Activated CD8-positive, alpha-beta memory T cell treated with anti-CD3 and anti-CD28 coated beads for 24 hours (primary cell): ENCODE measurements around the gene GOSR2.
"Not testable (repeated sequence)": the region's sequence is repeated elsewhere in the genome, so short reads cannot be mapped to it uniquely, and the experiment has no call there.

Source experiments
- DNase-seq: peaks from one replicate; pipeline ENCODE4 v3.0.0-alpha.2; 2020

Gene GOSR2

DNA sequence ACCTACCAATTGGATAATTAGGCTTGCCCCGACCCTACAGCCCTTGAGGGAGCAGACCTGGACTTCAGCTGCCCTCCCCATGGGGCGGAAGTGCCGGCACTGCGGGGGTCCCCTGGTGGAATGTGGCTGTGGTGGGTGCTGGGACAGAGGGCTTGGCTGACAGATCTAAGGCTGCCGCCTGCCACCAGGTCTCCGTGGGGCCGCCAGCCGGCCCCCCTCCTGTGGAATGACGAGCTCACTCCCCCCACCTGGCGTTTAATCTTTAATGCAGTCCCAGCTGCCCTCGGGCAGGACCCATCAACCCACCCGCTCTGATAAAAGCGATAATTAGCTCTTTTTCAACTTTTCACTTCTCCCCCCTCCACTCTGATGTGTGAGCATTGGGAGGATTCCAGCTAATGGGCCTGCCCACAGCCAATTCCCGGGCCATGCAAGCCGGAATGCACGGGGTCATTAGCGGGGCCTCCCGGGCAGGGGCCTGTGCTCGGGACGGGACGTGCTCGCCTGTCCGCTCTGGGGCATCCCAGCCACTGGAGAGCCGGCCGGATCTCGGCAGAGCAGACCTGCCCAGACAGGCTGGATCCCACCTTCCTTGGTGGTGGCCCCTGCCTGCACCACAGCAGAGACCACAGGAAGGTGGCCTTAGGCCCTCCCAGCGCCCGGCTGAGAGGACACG lies 28.3 kb upstream of the GOSR2 start:
- no peak for DNase-seq

DNA sequence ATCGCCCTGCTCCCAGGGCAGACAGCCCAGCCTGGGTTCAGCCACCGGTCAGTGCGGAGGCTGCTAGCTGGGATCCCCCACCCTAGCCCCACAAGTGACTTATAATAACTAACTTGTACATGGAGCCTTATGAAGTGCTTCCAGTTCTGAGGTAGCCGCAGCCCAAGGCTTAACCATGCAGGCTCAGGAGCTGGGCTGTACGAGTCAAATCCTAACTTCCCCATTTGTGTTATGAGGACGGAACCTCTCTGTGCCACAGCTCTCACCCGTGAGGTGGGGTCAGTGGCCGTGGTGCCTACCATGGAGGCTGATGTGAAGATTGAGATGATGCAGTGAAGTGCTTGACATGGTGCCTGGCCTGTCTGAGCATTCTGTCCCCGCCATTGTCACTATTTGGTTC lies 27.8 kb upstream of the GOSR2 start:
- DNase-seq, result no peak

DNA sequence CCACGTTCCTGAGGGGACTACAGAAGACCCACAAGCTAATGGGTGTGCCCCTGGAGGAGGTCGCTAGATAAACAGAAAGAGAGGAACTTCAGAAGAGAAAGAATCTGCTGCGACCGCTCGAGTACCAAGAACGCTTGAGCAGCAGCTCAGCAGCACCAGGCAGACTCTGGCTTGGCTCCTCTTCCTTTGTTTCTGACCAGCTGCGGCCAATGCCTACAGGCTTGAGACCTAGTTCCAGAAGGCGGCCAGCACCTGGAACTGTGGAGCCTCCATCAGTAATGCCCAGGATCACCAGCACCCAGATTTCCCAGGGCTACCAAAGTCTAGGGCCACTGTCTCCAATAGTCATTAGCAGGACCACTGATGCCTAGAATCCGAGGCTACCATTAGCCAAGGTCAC lies 26.0 kb upstream of the GOSR2 start:
- DNase-seq, result no peak

DNA sequence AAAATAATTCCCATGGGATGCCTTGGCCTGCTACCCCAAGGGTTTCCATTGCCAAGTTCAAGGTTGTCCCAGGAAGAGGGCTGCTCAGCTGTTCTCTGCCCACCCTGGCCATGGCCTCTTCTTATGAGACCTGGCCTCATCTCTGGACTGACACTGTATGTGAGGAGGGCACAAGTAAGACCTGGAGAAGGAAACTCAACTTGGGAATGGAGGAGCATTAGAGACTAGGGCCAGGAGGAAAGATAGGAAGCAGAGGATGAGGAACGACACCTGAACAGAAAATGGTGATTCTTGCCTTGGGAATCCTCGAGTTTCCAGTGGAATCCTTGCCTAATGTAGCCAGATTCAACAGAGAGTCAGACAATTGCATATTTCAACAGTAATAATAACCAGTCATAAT lies 24.6 kb upstream of the GOSR2 start:
- no peak for DNase-seq

DNA sequence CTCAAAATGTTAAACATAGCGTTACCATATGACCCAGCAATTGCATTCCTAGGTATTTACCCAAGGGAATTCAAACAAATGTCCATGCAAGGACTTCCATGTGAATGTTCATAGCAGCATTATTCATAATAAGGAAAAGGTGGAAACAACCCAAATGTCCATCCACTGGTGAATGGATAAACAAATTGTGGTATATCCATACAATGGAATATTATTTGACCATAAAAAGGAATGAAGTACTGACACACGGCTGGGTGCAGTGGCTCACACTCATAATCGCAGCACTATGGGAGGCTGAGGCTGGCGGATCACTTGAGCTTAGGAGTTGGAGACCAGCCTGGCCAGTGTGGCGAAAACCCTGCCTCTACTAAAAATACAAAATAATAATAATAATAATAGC lies 24.1 kb upstream of the GOSR2 start:
- DNase-seq, result no peak

DNA sequence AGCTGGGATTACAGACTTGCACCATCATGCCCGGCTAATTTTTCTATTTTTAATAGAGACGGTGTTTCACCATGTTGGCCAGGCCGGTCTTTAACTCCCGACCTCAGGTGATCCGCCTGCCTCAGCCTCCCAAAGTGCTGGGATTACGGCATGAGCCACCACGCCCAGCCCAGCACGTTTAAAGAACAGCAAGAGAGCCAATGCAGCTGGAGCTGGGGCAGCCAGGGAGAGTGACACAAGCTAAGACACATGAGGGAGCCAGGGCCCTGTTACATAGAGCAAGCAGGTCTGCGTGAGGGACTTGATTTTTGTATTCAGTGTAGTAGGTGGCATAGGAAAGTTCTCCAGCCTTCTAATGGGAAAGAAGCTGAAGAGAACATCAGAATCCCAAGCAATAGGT lies 21.7 kb upstream of the GOSR2 start:
- DNase-seq, result no peak

DNA sequence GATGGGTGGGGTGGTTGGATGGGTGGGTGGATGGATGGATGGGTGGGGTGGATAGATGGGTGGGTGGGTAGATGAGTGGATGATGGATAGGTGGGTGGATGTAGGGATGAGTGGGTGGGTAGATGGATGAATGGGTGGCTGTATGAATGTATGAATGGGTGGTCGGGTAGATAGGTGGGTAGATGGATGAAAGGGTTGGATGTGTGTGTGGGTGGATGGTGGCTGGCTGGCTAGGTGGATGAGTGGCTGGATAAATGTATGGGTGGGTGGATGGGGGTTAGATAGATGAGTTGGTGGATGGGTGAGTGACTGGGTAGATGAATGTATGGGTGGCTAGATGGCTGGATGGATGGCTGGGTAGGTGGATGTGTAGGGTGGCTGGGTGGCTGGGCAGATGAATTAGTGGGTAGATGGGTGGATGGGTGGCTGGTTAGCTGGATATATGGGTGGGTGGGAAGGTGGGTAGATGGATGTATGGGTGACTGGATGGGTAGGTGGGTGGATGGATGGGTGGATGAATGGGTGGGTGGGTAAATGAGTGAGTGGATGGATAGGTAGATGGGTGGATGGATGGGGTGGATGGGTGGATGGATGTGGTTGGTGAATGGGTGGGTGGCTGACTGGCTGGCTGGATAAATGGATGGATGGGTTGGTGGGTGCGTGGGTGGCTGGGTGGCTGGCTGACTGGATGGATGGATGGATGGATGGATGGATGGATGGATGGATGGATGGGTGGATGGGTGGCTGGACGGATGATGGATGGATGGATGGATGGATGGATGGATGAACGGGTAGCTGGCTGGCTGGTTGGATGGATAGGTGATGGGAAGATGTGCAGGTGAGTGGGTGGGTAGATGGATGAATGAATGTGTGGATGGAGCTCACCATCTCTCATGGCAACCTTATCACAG lies 18.9 kb upstream of the GOSR2 start:
- no peak for DNase-seq

DNA sequence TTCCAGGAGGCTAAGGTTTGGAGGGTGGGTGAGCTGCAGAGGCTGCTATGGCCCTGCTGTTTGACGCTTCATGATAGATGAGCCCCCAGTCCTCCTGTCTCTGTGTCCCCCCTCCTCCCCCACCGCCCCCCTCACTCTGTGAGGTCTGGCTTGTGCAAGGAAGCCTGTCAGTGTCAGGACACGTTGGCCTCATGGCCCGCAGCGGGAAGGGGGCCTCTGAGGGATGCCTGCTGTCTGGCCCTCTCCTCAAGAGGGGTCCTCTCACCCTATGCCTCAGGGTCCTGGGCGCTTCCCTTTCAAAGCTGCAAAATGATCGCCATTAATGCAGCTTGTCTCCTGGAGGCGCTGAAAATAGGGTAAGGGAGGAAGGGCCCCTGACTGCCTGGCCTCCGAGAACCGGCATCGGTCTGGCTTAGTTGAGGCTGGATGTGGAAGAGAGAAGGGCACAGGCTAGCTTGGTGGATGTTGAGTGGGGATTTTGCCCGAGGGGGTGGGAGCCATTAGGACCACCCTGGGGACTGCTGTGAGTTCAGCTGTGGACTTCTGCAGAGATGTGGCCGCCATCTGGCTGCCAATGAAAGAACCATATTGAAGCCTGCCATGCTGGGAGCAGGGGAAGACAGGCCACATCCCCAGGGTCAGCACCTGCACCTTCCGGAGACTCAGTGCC lies 14.8 kb upstream of the GOSR2 start:
- DNase-seq, result no peak

DNA sequence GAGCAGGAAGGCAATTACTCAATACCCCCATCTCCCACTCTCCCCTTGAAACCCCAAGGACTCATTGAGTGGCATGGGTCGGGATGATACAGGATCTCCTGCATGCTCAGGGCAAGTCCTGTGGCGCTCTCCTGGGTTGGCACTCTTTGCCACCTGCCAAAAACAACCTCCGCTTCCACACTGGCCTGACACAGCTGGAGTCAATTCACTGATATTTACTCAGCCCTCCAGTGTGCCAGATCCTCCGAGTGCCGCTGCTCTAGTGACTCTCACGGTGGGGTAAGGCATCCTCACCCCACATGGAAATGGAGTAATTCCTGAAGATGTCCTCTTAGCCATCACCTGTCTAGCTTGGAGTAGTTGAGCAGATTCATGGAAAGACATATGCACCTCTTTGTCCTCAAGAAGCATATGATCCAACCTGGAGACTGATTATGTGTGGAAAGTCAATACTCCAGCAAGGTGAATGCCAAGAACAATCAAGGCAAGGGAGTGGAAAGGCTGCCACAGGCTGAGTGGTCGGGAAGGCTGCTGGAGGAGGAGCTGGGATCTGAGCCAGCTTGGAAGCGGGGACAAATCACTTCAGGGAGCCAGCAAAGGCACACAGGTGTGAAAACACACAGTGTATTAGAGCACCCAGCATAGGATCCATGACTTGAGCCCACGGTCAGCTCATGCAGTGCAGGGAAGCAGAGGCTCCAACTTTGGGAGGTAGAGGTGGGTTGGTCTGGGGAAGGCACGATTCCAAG lies 12.6 kb upstream of the GOSR2 start:
- DNase-seq, result no peak

DNA sequence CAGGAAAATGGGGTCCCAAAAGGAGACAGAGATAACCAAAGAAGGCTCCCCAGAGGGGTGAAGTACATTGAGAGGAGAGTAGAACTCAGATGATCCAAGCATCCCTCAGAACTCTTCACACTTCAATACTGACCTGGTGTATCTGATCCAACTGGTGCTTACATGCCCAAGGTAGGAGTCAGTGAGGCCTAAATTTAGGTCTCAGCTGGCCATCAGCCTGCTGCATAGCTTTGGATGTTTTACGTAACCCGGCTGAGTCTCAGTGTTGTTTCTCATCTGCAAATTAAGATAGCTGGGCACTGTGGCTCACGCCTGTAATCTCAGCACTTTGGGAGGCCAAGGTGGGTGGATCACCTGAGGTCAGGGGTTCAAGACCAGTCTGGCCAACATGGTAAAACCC lies 11.6 kb upstream of the GOSR2 start:
- no peak for DNase-seq

DNA sequence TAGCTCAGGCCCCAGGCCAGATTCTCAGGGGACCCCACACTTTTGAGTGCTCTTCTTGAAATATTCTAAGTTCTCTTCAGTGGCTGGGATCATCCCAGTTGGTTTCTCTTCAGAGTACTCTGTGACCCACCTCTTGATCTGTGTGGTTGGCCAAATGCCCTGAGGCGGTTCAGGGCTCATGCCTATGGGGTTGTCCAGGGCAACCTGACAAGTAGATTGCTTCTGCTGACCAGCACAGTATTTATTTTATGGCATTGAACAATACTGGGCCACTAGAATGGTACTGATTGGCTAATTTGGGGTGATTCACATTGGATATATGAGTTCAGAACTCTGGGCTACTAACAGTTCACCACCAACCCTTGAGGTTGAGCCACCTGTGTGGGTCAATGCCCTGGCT lies 7.4 kb upstream of the GOSR2 start:
- no peak for DNase-seq

DNA sequence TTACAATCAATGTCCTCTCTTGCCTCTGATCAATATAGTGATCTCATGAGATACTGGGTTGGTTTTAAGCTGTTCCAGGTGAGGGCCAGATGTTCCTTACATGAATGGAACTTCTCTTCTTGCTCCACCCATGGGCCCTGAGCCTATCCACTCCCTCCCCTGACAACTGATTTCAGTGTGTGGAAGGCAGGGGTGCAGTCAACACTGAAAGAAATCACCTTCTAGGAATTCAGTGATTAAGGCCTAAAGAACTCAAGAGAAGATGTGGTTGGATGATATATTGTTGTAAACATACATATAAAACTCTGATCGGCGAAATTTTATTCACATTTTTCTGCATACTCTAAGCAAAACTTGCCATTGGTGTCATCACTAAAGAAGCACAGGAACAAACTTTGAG lies 6.7 kb upstream of the GOSR2 start:
- DNase-seq, result no peak

DNA sequence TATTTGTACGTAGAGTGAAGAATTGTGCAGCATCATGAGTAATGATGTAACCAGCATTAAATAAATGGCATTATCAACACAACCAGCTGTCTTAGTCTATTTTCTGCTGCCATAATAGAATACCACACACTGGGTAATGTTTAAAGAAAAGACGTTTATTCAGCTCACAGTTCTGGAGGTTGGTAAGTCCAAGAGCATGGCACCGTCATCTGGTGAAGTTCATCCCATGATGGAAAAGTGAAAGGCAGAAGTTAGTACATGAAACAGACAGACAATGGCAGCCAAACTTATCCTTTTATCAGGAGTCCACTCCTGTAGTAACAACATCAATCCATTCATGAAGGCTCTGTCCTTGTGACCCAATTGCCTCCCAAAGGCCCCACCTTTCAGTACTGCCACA lies 6.3 kb upstream of the GOSR2 start:
- no peak for DNase-seq

DNA sequence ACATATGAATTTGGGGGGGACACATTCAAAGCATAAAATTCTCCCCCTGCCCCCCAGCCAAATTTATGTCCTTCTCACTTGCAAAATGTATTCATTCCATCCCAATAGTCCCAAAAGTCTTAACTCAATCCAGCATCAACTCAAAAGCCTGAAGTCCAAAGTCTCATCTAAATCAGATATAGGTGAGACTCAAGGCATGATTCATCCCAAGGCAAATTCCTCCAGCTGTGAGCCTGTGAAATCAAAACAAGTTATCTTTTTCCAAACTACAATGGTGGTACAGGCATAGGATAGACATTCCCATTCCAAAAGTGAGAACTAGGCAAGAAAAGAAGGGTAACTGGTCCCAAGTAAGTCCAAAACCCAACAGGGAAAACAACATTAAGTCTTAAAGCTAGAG lies 5.9 kb upstream of the GOSR2 start:
- DNase-seq, result no peak

DNA sequence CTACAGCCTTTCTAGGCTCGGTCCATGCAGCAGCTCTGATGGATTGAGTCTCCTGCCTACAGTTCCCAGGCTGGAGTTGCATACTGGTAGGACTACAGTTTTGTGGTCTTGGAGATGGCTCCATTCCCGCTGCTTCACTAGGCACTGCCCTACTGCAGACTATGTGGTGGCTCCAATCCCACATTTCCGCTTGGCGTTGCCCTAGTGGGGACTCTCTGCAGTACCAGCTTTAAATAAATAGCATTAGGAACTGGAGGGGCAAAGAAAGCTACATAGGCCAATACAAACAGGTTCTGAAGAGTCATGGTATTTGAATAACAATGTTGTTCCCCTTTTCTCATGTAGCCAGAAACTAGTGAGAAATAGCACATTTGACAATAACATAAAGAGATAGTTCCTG lies 5.4 kb upstream of the GOSR2 start:
- DNase-seq, result no peak

DNA sequence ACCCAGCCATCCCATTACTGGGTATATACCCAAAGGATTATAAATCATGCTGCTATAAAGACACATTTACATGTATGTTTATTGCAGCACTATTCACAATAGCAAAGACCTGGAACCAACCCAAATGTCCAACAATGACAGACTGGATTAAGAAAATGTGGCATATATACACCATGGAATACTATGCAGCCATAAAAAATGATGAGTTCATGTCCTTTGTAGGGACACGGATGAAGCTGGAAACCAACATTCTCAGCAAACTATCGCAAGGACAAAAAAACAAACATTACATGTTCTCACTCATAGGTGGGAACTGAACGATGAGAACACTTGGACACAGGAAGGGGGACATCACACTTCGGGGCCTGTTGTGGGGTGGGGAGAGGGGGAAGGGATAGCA lies 998 bp upstream of the GOSR2 start:
- not testable (repeated sequence) for DNase-seq

DNA sequence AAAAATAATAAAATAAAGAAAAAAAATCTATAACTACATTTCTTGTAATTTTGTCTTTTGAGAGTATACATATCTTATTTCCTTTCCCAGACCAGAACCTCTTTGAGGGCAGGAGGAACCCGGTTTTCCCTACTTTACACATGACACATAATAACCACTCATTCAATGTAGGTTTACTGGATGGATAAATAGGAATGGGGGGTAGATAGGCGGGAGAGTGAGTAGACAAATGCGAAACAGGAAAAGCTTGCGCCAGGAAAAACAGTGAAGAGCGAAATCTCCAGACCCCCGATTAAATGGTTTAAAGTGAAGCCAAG lies 515 bp upstream of the GOSR2 start:
- no peak for DNase-seq

DNA sequence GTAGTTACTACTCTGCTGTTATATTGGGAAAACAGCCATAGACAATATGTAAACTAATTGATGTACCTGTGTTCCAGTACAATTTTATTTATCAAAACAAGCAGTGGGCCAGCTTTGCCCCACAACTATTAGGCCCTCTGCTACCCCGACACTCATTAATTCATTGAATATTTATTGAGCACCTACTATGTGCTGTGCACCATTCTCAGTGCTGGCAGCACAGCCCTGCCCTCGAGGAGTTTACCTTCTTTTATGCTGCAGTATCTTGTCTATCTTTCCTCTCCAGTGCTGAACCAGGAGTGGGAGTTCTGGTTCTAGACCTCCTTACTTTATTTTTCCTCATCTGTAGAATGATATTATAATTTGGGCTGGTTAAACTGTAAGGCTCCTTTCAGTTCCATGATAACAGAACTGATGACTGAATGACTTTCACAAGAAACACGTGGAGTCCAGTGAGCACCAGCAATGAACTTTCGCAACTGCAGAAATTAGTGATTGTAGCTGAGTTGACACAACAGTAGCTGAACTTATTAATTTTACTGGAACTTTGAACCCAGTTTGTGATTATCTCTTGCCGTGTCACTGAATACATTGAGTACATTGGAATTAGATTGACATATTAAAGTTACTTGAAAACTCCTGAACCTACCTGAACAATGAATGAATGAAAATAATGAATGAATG lies 2.4 kb downstream of the GOSR2 start:
- DNase-seq, result no peak

DNA sequence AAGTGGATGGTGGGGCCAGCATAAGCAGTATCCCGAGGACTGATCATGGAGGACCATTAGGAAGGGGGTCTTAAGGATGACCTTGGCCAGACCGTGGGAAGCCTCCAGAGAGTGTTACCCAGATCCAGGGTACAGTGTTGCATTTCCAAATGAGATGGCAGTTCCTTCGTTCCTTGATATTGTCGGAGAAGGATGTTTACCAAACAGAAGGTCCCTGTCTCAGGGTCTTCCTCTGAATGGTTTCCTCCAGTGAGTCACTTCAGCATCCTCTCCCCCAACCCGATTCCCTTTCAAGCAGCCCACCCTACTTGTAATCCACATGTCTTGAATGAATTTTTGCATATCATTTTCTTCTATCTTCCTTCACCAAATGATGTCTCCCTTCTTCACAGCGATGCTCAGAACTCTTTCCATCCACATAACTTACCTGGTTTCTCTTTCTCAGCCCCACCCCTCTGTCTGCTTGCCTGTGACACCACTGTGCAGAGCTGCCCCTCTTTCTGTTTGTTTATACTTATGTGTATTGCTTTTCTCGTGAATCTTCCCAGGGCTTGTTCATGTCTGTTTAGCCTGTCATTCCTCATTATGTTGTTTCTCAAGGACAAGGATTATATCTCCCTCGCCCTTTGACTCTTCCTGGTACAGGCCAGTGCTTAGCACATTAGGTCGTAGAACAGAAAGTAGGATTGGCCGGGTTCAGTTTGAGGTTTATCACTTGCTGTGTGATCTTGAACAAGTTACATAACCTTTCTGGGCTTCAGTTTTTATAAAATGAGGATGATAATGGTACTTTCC lies 5.7 kb downstream of the GOSR2 start:
- DNase-seq, result no peak

DNA sequence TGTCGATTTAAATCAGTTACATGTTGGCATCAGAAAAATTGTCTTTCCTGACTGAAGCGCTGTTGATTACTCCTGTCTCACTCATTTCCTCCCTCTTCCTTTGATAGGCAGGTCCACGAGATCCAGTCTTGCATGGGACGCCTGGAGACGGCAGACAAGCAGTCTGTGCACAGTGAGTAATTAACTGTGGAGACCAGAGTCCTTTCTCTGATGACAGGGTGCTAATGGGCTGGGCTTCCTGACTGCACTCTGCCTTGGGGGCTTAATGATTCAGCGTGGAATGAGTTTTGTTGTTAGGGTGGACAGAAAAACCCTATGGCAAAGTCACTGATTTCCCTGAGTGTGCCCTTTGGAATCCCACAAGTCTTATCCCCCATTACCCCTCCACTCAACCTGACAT lies 6.5 kb downstream of the GOSR2 start:
- no peak for DNase-seq

DNA sequence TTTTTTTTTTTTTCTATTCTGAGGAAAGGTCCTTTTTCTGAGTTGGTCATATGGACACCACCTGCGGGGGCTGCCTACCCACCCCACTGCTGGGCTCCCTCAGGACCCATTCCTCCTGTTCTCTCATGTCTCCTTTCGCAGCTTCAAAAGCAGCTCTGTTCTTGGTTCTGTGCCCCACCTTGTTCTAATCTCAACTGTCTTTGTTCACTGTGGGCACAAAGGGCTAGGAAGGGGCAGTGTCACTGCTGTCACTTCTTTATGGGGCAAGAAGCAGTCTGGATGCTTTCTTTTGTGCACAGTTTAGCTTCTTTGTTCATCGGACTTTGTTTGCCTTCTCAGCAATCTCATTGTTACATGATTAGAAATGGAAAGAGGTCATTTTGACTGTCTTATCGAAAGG lies 7.1 kb downstream of the GOSR2 start:
- no peak for DNase-seq

DNA sequence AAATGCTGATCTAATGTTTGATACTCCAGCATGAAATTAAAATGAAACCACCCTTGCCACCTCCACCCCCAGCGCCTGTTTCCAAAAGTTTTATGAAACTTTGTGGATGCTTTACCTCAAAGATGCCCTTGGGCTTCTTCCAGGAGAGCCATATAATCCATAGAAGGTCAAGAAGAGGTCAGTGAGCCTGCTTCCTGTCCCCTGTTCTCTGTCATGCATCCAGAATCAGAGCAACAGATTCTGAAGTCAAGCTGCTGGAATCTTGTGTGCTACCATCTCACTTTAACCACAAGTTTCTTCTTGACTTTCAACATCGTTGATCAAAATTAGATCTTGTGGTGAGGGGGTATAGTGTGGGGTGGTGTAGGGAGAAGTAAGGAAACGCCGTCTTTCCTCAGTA lies 8.6 kb downstream of the GOSR2 start:
- DNase-seq, result no peak
